Measurements from ENCODE around the gene DAGLA. TPM values are rescaled to one million over a fixed set of nuclear protein-coding genes. Genes with fewer than 3 reads are reported as not detected.

Gene DAGLA
- total RNA-seq, 1 donor from 2014 or later = 5.1 TPM

GRCh38 chr11:61730240-61730994 lies 50.2 kb downstream of the DAGLA start:
- H3K4me3 Mint-ChIP-seq (ENCODE audit: unreplicated experiment) = no peak overlapping the region
- H3K4me1 Mint-ChIP-seq (ENCODE audit: unreplicated experiment) = peaks cover 21% of the 10 kb centered on the region
- TF ChIP-seq CTCF (IDR thresholded peaks at IDR 0.05) = no peak
- no peak for DNase-seq (ENCODE audit: extremely low spot score, unreplicated experiment)
- H3K27me3 Mint-ChIP-seq (ENCODE audit: unreplicated experiment) = no peaks in the 10 kb centered on the region
- H3K27ac Mint-ChIP-seq (ENCODE audit: unreplicated experiment) = no peak overlapping the region
- peaks cover 9% of the 10 kb centered on the region for H3K36me3 Mint-ChIP-seq (ENCODE audit: unreplicated experiment)
- H3K9me3 Mint-ChIP-seq (ENCODE audit: unreplicated experiment) = no peaks in the 10 kb centered on the region

- H3K4me1 Mint-ChIP-seq (ENCODE audit: unreplicated experiment) = peaks cover 17% of the 10 kb centered on the region
- TF ChIP-seq CTCF (IDR thresholded peaks at IDR 0.05) = no peak
- no peak for DNase-seq (ENCODE audit: extremely low spot score, unreplicated experiment)
- peaks cover 9% of the 10 kb centered on the region for H3K36me3 Mint-ChIP-seq (ENCODE audit: unreplicated experiment)
- H3K4me3 Mint-ChIP-seq (ENCODE audit: unreplicated experiment) = no peak overlapping the region
- H3K9me3 Mint-ChIP-seq (ENCODE audit: unreplicated experiment) = no peaks in the 10 kb centered on the region
- H3K27me3 Mint-ChIP-seq (ENCODE audit: unreplicated experiment) = no peaks in the 10 kb centered on the region
- H3K27ac Mint-ChIP-seq (ENCODE audit: unreplicated experiment) = no peak overlapping the region
These were observed 51.2 kb downstream of the DAGLA start for GRCh38 chr11:61731211-61731951.

- H3K27ac Mint-ChIP-seq (ENCODE audit: unreplicated experiment) = no peak overlapping the region
- H3K36me3 Mint-ChIP-seq (ENCODE audit: unreplicated experiment) = peaks cover 10% of the 10 kb centered on the region
- H3K4me1 Mint-ChIP-seq (ENCODE audit: unreplicated experiment) = peaks cover 17% of the 10 kb centered on the region
- H3K27me3 Mint-ChIP-seq (ENCODE audit: unreplicated experiment) = no peaks in the 10 kb centered on the region
- H3K4me3 Mint-ChIP-seq (ENCODE audit: unreplicated experiment) = no peak overlapping the region
- no peak for TF ChIP-seq CTCF (IDR thresholded peaks at IDR 0.05)
- no peak for DNase-seq (ENCODE audit: extremely low spot score, unreplicated experiment)
- no peaks in the 10 kb centered on the region for H3K9me3 Mint-ChIP-seq (ENCODE audit: unreplicated experiment)
These were observed 51.9 kb downstream of the DAGLA start for GRCh38 chr11:61731952-61732675.

GRCh38 chr11:61732705-61733104 lies 52.5 kb downstream of the DAGLA start:
- DNase-seq (ENCODE audit: extremely low spot score, unreplicated experiment) = no peak
- H3K27me3 Mint-ChIP-seq (ENCODE audit: unreplicated experiment) = no peaks in the 10 kb centered on the region
- peaks cover 11% of the 10 kb centered on the region for H3K36me3 Mint-ChIP-seq (ENCODE audit: unreplicated experiment)
- no peak overlapping the region for H3K4me3 Mint-ChIP-seq (ENCODE audit: unreplicated experiment)
- H3K9me3 Mint-ChIP-seq (ENCODE audit: unreplicated experiment) = no peaks in the 10 kb centered on the region
- H3K27ac Mint-ChIP-seq (ENCODE audit: unreplicated experiment) = no peak overlapping the region
- H3K4me1 Mint-ChIP-seq (ENCODE audit: unreplicated experiment) = peaks cover 17% of the 10 kb centered on the region
- no peak for TF ChIP-seq CTCF (IDR thresholded peaks at IDR 0.05)
